Kidney capillary endothelial cell (primary cell): Measurements from ENCODE around the gene GNG7.
"Not testable (repeated sequence)": the region's sequence is repeated elsewhere in the genome, so short reads cannot be mapped to it uniquely, and the experiment has no call there.

Experiments used
- DNase-seq: peaks from one replicate; pipeline ENCODE4 v3.0.0-alpha.2; 2018; ENCODE audit warnings: low spot score

GNG7 gene

DNA sequence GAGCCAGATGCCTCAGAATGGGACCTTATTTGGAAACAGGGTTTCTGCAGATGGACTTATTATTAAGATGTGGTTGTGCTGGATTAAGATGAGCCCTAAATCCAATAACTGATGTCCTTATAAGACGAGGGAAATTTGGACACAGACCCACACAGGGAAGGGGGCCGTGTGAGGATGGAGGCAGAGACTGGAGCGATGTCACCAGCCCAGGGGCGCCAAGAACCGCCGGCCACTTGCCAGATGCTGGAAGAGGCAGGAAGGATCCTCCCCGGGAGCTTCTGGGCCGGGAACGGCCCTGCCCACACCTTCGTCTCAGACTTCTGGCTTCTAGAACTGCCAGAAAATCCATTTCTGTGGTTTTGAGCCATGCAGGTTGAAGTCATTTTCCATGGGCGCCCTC is 26.6 kb downstream of the GNG7 start:
- no peak for DNase-seq

DNA sequence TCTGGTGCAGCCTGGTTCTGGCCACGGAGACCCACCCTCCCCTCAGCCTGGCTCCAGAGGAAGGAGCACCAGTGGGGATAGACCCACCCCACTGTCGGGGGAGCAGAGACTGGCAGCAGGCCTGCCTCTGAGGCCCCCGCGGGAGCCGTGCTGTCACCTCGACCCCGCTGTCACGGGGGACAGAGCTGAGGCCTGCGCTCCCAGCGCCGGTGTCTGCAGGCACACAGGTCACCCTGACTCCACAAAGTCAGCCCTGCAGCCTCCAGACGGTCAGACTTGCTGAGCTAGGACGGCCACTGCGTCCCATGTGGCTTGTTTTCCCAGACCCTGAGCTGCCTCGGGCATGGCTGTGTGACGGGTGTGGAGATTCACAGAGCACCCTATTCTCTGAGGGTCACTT is 32.3 kb downstream of the GNG7 start:
- DNase-seq, result no peak

DNA sequence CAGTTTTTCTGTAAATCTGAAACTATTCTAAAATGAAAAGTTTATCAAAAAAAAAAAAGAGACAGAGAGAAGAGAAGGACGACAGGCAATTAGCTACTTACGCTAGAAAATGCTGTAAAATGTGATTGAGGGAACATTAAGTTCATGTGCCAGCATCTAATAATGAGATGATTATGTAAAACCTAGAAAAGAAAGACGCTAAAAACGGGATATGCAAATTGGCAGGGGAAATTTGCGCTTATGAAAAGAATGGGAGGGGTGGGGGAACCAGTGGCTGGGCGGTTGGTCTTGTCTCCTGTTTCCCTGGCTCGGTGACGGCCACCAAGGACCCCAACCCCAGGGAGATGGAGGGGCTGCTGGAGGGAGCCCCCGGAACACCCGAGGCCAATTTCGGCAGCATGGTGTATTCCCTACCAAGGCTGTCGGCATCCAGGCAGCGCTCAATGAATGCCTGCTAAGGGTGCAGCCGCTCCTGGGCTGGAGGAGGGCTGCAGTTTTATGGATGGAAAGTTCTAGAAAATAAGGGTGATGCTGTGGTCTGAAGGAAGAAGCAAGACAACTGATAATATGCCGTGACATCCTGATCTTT is 34.2 kb downstream of the GNG7 start:
- no peak for DNase-seq

DNA sequence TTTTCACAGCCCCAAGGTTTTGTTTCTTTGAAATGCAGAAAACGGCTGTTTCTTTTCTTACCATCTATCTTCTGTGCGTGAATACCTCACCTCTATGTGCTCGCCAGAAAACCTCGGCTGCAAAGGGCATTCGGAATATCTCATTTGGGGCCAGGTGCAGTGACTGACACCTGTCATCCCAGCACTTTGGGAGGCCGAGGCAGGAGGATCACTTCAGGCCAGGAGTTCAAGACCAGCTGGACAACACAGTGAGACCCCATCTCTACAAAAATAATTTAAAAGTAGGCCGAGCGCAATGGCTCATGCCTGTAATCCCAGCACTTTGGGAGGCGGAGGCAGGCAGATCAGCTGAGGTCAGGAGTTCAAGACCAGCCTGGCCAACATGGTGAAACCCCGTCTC is 35.1 kb downstream of the GNG7 start:
- DNase-seq, result not testable (repeated sequence)

DNA sequence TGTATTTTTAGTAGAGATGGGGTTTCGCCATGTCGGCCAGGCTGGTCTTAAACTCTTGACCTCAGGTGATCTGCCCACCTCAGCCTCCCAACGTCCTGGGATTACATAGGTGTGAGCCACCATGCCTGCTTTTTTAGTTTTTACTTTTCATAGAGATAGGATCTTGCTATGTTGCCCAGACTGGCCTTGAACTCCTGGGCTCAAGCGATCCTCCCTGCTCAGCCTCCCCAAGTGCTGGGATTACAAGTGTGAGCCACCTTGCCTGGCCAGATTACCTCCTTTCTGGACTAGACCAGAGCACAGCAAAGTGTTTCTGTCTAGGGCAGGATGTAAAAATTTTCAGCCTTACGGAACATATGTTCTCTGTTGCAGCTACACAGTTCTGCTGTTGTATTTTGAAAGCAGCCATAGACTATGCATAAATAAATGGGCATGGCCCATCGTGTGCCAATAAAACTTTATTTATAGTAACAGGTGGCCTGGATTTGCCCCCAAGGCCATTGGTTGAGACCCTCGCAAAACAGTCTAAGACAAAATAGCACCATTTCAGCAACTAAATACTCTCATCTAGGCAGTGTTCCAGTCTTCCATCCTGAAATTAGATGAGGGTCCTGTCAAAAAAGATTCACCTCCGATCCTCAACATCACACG is 36.0 kb downstream of the GNG7 start:
- DNase-seq, result no peak

DNA sequence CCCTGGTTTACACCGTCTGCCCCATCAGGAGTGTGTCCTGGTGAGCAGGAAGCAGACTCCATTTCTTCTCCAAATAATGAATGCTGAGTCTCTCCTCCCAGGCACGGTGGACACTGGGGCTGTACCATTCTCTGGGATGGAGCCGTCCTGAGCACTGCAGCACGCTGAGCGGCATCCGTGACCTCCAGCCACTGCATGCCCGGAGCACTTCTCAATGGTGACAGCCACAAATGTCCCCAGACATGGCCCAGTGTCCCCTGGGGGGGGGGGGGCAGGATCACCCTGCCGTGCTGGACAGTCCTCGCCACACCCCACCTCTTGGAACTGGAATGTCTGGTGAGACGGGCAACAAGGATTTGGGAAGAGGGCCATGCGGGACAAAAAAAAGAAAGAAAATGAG is 37.4 kb downstream of the GNG7 start:
- no peak for DNase-seq

DNA sequence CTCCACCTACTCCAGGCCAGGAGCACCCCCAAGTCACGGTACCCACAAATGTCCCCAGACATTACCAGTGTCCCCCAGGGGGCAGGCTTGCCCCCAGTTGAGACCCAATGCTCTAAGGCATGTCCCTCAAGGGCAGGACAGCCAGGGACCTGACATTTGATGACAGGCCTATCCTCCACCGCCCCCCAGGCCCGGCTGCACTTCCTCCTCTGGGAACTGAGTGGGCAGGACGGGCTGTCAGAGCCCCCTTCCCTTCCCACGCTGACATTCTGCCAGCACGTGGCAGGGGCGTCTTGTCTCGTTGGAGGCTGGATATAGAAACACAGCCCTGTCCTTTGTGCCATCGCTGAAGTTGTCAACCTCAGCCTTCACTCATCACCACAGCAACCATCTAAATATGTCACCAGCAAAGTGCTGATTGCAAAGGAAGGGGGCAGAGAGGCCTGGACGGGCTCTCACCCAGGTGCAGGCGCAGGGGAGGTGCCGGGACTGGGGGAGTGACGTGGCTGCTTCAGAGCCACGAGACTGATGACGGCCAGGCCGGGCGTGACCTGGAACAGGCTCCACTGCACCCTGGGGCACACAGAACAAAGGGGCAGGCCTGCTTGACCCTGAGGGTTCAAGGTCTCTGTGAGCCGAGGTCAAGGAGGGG is 38.4 kb downstream of the GNG7 start:
- no peak for DNase-seq

DNA sequence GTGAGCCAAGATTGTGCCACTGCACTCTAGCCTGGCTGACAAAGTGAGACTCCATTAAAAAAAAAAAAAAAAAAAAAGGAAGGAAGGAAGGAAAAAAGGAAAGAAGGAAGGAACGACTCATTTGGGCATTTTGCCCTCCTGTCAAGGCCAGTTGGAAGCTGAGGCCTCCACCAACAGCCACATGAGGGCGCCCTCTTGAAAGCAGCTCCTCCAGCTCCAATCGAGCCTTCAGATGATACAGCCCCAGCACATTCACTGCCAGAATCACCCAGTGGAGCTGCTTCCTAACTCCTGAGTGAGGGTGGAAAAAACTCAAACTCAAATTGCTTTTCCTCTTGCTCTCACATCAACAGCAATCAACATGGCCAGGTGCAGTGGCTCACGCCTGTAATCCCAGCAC is 40.9 kb downstream of the GNG7 start:
- DNase-seq, result peak; percentile 10

DNA sequence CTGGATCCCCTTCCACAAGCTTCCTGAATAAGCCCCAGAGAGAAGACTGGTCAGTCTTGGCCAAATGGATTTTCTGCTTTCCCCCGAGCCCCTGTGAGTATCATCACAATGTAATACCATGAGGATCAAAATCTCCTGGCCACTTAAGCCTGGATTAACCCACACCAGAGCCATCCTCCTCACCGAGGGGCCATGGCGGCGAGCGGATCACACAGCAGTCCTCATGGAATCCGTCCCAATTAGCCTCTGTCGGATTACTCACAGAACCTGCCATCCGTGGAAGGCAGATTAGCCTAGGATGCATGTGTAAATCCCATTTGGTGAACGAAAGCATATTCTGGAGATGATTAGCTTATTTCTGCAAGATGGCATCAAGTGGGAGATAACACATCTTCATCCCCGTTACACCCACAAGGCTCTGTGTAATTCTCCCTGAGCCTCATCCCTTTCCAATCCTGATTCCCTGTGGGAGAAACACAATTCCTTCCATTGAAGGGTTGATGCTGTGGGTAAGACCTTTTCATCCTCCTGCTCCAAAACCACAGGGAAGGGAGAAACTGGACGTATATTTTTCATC is 42.5 kb downstream of the GNG7 start:
- DNase-seq, result no peak

DNA sequence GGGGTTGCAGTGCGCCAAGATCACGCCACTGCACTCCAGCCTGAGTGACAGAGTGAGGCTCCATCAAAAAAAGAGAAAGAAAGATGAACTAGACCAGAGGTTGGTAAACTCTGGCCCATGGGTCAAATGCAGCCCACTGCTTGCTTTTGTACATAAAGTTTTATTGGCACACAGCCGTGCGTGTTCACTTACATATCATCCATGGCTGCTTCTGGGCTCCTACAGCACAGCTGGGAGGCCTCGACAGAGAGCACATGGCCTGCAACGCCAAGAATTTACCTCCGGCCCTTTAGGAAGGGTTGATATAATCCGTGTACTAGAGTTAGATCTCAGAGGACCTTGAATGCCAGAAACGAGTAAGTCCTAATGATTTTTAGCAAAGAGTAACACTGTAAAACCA is 46.0 kb downstream of the GNG7 start:
- DNase-seq, result no peak

DNA sequence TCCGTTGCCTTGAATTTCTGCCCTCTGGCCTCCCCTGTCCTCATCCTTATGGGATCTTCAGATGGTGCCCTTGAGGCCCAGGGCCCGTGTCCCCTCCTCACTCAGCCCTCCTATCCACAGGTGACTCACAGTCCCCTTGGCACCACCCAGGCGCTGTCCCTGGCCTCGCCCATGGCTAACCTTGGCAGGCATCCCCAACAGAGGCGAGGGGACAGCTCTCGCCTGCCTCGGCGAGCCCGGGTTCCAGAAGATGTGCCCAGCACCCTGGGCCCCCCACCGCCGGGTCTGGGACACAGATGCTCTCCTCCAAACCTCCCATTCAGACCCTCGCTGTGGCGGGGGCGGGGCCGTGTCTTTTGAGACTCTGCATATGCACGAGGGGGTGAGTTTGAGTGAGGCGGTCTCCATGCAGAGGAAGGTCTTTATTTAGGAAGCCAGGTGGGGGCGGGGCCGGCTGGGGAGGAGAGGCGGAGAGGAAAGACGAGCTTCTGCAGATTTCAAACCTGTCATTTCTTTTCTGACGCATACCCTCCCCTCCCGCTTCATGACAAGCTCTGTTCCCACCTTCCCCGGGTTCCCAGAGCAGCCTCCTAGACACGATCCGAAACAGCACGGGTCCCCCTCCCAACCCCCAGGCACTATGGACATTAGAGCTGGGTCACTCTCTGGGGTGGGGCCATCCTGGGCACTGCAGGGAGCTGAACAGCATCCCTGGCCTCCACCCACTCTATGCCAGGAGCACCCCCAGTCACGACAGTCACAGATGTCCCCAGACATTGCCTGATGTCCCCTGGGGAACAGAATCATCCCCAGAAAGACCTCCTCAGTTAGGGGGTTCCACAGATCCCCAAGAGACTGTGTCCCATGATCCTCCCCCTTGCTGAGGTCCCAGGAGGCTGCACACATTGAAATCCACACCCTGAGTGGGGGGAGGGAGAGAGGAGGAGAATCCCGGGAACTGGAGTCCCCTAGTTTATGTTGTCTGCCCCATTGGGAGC is 48.5 kb downstream of the GNG7 start:
- DNase-seq, result no peak

DNA sequence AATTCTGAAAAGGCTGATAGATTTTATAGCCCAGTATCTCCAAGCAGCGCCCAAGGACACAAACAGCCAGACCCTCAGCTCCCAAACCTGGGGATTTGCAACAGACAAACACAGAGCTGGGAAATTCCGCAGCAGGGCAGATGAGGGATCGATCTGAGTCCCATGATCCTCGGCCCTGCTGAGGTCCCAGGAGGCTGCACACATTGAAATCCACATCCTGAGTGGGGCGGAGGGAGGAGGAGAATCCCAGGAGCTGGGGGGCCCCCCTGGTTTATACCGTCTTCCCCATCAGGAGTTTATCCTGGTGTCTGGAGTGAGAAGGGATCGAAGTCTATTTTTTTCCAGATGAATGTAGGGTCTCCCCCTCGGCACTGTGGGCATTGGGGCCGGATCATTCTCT is 49.3 kb downstream of the GNG7 start:
- no peak for DNase-seq

DNA sequence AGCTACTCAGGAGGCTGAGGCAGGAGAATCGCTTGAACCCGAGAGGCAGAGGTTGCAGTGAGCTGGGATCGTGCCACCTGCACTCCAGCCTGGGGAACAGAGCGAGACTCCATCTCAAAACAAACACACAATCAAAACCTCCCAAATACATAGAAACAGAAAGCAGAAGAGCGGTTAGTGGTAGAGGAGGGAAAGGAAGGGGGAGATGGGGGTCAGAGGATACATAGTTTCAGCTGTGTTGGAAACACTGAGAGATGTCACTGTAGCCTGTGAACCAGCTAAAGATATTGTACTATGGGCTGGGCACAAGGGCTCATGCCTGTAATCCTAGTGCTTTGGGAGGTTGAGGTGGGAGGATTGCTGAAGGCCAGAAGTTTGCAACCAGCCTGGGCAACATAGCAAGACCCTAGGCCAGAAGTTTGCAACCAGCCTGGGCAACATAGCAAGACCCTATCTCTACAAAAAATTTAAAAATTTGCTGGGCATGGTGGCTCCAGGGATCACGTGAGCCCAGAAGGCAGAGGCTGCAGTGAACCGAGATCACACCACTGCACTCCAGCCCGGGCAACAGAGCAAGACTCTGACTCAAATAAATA is 49.9 kb downstream of the GNG7 start:
- DNase-seq, result no peak

DNA sequence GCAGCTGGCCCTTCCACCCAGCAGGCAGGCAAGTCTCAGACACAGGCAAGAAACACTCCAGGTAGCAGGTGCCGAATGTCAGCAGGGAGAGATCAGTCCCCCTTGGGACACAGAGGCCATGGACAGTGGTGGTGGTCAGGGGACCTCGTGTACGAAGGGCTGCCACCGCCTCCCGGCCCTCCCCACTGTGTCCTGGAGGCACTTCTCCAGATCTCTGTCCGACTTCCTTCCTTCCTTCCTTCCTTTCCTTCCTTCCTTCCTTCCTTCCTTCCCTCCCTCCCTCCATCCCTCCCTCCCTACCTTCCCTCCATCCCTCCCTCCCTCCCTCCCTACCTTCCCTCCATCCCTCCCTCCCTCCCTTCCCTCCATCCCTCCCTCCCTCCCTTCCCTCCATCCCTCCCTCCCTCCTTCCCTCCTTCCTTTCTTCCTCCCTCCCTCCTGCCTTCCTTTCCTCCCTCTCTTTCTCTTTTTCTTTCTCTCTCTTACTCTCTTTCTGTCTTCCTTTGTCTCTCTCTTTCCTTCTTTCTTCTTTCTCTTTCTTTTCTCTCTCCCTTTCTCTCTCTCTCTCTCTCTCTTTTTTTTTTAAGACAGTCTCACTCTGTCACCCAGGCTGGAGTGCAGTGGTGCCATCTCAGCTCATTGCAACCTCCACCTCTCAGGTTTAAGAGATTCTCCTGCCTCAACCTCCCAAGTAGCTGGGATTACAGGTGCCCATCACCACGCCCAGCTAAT is 51.3 kb downstream of the GNG7 start:
- DNase-seq, result not testable (repeated sequence)

DNA sequence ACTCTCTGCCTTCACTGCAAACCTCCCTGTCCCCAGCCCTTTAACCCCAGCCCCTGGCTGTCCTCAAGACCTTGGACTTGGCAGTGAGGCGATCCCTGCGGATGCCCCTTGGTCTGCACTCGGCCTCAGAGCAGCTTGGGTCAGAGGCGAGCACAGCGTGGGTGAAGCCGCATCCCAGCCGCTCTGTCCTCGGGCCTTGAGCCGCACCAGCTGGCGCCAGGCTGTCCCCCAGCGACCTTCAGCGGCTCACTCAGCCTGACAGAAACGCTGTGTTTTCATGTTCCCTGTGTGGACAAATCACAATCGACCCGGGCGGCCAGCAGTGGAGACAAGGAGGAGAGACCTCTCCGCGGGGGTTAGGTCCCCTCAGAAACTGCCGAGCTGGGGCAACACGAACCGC is 52.0 kb downstream of the GNG7 start:
- no peak for DNase-seq

DNA sequence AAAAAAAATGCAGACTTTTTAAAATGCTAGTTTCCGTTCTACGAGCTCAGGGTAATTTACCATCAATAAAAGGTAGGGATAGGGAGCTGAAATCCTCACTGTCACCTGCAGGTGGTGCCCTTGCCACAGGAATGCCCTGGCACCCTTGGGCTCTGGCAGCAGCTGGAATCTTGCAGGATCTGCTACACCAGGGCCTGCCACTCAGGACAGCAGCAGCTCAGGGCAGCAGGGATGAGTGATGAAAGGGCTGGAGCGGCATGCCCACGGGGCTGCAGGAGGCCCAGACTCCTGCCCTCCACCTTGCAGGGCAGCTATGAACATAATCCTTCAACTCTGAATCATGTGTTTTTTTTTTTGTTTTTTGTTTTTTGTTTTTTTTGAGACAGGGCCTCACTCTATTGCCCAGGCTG is 54.0 kb downstream of the GNG7 start:
- peak; percentile 70 for DNase-seq

DNA sequence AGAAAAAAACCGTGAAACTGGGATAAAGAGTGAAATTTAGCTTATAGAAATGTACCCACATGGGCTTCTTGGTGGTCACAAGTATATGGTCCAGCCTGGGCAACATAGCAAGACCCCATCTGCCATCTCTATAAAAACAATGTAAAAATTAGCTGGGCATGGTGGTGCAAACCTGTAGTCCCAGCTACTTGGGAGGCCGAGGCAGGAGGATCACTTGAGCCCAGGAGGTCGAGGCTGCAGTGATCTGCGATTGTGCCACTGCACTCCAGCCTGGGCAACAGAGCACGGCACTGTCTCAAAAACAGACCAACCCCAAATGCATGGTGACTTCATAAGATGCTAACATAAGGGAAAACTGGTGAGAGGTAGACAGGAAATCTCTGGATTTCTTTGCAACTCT is 54.4 kb downstream of the GNG7 start:
- no peak for DNase-seq

DNA sequence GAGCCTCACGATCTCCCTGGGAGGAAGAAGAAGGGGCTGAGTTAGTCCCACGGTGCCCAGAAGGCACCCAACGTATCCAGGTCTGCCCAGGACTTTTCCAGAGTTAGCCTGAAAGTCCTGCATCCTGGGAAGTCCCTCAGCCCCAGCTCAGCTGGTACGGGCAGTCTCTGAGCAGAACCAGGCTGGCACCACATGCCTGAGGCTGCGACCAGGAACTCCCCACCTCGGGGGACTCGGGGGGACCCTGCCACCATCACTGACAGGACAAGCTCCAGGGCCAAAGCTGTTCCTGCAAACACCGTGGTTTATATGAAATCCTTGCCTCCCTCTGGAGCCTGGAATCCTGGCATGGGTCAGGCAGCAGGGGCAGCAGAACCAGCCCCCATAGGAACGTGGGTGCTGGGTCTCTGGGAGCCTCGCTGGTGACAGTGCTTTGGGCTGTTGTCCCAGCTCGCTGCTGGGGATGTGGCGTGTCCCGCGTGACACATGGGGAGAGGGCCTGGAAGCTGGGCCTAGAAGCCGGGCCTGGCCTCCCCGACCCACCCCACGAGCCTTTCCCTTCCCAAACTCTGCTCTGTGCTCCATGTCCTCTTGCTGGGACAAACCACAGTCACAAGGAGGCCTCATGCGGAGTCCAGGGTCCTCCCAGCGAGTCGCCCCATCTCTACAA is 55.5 kb downstream of the GNG7 start:
- no peak for DNase-seq

DNA sequence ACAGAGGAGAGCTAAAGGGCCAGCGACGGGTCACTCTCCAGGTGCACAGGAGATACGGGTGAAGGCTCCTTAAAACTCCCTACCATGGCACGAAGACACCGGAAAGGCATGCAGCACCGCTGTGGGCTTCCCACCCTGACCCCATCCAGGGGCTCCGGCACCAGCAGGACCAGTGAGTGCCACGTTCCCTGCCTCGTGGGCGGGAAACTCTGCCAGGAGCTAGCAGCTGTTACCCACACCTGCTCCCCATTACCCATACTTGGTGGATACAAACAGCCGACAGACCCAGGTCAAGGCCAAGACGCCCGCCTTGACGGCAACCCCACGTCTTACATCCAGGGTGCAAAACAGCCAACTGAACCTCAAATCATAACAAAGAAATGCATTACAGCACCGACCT is 56.7 kb downstream of the GNG7 start:
- no peak for DNase-seq

DNA sequence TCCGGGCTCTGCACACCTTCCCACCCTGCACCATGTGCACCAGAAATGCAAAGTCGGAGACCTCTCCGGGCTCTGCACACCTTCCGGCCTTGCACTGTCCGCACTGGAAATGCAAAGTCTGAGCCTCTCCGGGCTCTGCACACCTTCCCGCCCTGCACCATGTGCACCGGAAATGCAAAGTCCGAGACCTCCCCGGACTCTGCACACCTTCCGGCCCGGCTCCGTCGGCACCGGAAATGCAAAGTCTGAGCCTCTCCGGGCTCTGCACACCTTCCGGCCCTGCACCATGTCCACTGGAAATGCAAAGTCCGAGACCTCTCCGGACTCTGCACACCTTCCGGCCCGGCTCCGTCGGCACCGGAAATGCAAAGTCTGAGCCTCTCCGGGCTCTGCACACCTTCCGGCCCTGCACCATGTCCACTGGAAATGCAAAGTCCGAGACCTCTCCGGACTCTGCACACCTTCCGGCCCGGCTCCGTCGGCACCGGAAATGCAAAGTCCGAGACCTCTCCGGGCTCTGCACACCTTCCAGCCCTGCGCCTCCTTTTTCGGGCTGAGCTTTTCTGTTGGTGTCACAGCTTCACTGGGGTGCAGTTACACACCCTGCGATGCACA is 59.3 kb downstream of the GNG7 start:
- DNase-seq, result not testable (repeated sequence)
